ENCODE data around the gene FBXO28.

FBXO28 gene

DNA sequence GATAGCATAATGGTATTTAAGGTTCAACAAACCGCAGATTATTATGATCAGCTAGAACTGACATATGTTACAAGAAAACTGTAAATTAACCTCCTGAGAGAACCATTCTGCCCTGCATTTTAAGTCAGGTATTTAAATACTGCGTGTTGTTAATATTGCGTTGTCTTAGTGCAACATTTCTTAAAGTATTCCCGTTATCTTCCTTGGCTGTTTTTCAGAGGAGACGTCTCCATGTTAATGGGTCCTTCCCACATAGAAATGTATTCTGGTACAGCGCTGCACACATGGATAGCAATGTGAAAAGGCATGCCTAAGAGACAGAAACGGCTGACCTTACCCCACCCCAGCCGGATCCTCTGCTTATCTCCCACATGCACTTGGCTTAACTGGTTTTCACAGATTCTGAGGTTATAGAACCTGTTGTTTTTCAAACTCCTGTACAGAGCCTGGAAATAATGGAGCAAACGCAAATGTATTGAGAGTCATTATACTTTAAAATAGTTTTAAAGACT, 46.3 kb downstream of the FBXO28 start:
- Mint-ChIP-seq H3K27me3 (no peaks in the 10 kb centered on the region), H3K4me1 (no peaks in the 10 kb centered on the region), H3K27ac (no peak overlapping the region), H3K9me3 (no peaks in the 10 kb centered on the region), H3K36me3 (peaks cover 17% of the 10 kb centered on the region), H3K4me3 (no peak overlapping the region)
- no peak for ATAC-seq

- Mint-ChIP-seq H3K27ac (no peak overlapping the region), H3K4me1 (no peaks in the 10 kb centered on the region), H3K4me3 (no peak overlapping the region), H3K9me3 (no peaks in the 10 kb centered on the region), H3K27me3 (no peaks in the 10 kb centered on the region), H3K36me3 (peaks cover 2% of the 10 kb centered on the region)
- no peak for ATAC-seq
Observed at GRCh38 chr1:224162768-224163167, 48.9 kb downstream of the FBXO28 start.

- no peaks in the 10 kb centered on the region for H3K36me3 Mint-ChIP-seq
- H3K9me3 Mint-ChIP-seq = no peaks in the 10 kb centered on the region
- H3K27ac Mint-ChIP-seq = no peak overlapping the region
- H3K4me1 Mint-ChIP-seq = no peaks in the 10 kb centered on the region
- no peak for ATAC-seq
- no peak overlapping the region for H3K4me3 Mint-ChIP-seq
- H3K27me3 Mint-ChIP-seq = no peaks in the 10 kb centered on the region
Observed at GRCh38 chr1:224163311-224163710, 49.4 kb downstream of the FBXO28 start.

DNA sequence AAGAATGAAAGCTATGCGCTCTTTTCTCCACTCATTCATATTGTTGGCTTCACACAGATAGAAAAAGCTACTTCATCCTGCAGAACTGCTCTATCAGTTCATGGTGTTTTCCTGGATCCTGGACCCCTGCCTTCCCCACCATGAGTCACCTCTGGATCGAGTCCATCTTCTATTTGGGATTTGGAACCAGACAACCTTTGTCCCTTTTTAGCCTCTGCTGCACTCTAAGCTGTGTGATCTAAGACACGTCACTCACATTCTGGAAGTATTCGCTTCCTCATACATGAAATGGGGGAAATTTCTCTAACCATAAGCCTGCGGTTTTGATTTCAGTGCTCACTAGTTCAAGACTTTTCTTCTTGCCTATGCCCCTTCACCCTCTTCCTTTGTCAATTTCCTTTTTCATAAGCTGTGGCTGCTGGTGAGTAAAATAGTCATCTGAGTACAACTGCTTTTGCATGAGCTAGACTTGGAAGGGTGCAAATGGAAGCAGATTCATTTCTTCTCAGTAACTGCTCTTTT, 55.0 kb downstream of the FBXO28 start:
- ATAC-seq = peak; percentile 96
- H3K4me3 Mint-ChIP-seq = peak overlapping the region; percentile 17
- H3K36me3 Mint-ChIP-seq = peaks cover 10% of the 10 kb centered on the region
- peaks cover 36% of the 10 kb centered on the region for H3K4me1 Mint-ChIP-seq
- no peaks in the 10 kb centered on the region for H3K27me3 Mint-ChIP-seq
- H3K9me3 Mint-ChIP-seq = no peaks in the 10 kb centered on the region
- H3K27ac Mint-ChIP-seq = peak overlapping the region; percentile 21

GRCh38 chr1:224169718-224170270, 55.9 kb downstream of the FBXO28 start:
- no peaks in the 10 kb centered on the region for H3K9me3 Mint-ChIP-seq
- no peaks in the 10 kb centered on the region for H3K27me3 Mint-ChIP-seq
- H3K4me1 Mint-ChIP-seq = peaks cover 36% of the 10 kb centered on the region
- peaks cover 10% of the 10 kb centered on the region for H3K36me3 Mint-ChIP-seq
- H3K27ac Mint-ChIP-seq = peak overlapping the region; percentile 21
- no peak for ATAC-seq
- H3K4me3 Mint-ChIP-seq = no peak overlapping the region

DNA sequence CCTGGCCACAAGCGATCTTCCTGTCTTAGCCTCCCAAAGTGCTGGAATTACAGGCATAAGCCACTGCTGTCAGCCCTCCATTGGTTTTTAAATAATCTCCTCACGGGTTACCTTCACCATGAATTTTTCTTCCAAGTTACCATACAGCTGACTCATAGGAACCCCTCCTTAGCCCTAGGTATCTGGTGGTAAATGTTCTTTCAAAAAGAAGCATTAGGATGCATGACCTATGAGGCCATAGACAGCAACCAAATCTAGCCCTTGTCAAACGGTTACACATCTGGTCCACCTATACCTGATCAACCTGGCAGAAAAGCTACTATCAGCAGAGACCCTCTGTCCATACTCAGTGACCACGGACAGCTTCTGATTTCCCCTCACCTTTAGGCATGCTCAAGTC, 56.4 kb downstream of the FBXO28 start:
- no peak for ATAC-seq
- H3K4me3 Mint-ChIP-seq = no peak overlapping the region
- H3K9me3 Mint-ChIP-seq = no peaks in the 10 kb centered on the region
- no peak overlapping the region for H3K27ac Mint-ChIP-seq
- peaks cover 36% of the 10 kb centered on the region for H3K4me1 Mint-ChIP-seq
- H3K36me3 Mint-ChIP-seq = peaks cover 10% of the 10 kb centered on the region
- H3K27me3 Mint-ChIP-seq = no peaks in the 10 kb centered on the region

- Mint-ChIP-seq H3K36me3 (peaks cover 10% of the 10 kb centered on the region), H3K4me1 (peaks cover 41% of the 10 kb centered on the region), H3K9me3 (no peaks in the 10 kb centered on the region), H3K27ac (no peak overlapping the region), H3K4me3 (no peak overlapping the region), H3K27me3 (no peaks in the 10 kb centered on the region)
- no peak for ATAC-seq
Observed at GRCh38 chr1:224170748-224171478, 57.0 kb downstream of the FBXO28 start.

GRCh38 chr1:224172229-224172628, 58.3 kb downstream of the FBXO28 start:
- Mint-ChIP-seq H3K4me1 (peaks cover 43% of the 10 kb centered on the region), H3K27me3 (no peaks in the 10 kb centered on the region), H3K9me3 (no peaks in the 10 kb centered on the region), H3K27ac (no peak overlapping the region), H3K36me3 (peaks cover 10% of the 10 kb centered on the region), H3K4me3 (no peak overlapping the region)
- ATAC-seq = no peak

DNA sequence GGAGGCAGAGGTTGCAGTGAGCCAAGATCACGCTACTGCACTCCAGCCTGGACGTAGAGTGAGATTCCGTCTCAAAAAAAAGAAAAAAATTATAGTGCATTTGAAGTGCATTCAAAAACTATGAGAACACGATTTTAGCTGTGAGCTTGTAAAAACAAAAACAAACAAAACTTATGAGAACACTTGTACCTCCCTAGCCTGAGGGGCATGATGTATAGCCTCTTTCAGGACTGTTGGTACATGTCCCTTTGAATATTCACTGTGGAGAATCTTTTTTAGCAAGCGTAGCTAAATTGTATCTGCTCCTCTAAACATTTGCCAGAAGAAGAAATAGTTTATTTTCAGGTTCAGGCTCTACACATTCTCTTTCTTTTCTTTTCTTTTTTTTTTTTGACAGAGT, 59.6 kb downstream of the FBXO28 start:
- Mint-ChIP-seq H3K4me3 (no peak overlapping the region), H3K4me1 (peaks cover 43% of the 10 kb centered on the region), H3K27ac (no peak overlapping the region), H3K36me3 (peaks cover 10% of the 10 kb centered on the region), H3K27me3 (no peaks in the 10 kb centered on the region), H3K9me3 (no peaks in the 10 kb centered on the region)
- no peak for ATAC-seq

DNA sequence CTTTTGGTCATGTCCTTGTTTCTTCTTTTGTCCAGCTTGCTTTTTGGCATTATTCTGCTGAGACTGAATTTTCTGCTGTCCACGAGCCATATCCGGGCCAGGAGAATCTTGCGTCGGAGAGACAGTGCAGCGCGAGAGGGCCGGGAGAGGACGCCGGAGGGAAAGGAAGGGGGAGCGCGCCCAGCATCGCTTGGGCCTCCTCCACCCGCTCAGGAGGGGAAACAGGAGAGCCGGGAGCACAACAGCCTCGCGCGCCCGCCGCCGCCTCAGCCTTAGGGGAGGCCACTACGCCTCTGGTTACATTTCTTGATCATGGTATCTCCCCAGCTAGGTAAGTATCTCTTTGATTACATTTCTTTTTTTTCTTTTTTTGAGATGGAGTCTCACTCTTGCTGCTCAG, 61.7 kb downstream of the FBXO28 start:
- no peaks in the 10 kb centered on the region for H3K27me3 Mint-ChIP-seq
- peaks cover 22% of the 10 kb centered on the region for H3K4me1 Mint-ChIP-seq
- H3K9me3 Mint-ChIP-seq = no peaks in the 10 kb centered on the region
- no peak for ATAC-seq
- peaks cover 10% of the 10 kb centered on the region for H3K36me3 Mint-ChIP-seq
- H3K27ac Mint-ChIP-seq = no peak overlapping the region
- peak overlapping the region; percentile 20 for H3K4me3 Mint-ChIP-seq

DNA sequence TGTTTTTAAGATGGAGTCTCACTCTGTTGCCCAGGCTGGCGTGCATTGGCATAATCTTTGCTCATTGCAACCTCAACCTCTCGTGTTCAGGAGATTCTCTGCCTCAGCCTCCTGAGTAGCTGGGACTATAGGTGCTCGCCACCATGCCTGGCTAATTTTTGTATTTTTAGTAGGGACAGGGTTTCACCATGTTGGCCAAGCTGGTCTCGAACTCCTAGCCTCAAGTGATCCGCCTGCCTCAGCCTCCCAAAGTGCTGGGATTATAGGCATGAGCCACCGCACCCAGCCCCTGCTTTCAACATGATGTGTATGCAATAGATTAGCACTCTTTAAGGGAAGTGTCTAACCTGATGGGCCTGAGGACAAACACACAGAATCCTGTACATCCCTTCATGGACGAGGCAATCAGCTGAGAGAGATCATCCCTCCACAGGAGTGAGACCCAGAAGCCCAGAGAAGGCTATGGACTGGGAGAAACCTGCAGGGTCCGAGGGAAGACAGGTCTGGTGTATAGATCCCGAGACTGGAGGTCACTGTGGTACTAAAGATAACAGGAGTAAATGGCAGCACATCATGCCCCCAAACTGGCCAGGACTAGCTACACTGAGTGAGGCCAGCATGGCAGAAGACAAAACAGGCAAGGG, 63.6 kb downstream of the FBXO28 start:
- Mint-ChIP-seq H3K4me1 (peaks cover 25% of the 10 kb centered on the region), H3K36me3 (no peaks in the 10 kb centered on the region), H3K27me3 (no peaks in the 10 kb centered on the region), H3K9me3 (no peaks in the 10 kb centered on the region), H3K4me3 (no peak overlapping the region), H3K27ac (no peak overlapping the region)
- no peak for ATAC-seq

GRCh38 chr1:224178894-224179293, 65.0 kb downstream of the FBXO28 start:
- H3K36me3 Mint-ChIP-seq = no peaks in the 10 kb centered on the region
- H3K27ac Mint-ChIP-seq = no peak overlapping the region
- no peaks in the 10 kb centered on the region for H3K9me3 Mint-ChIP-seq
- H3K4me1 Mint-ChIP-seq = peaks cover 29% of the 10 kb centered on the region
- H3K4me3 Mint-ChIP-seq = no peak overlapping the region
- no peak for ATAC-seq
- H3K27me3 Mint-ChIP-seq = no peaks in the 10 kb centered on the region

GRCh38 chr1:224180783-224181452, 67.0 kb downstream of the FBXO28 start:
- no peaks in the 10 kb centered on the region for H3K27me3 Mint-ChIP-seq
- H3K9me3 Mint-ChIP-seq = no peaks in the 10 kb centered on the region
- H3K4me3 Mint-ChIP-seq = no peak overlapping the region
- peaks cover 43% of the 10 kb centered on the region for H3K4me1 Mint-ChIP-seq
- peaks cover 6% of the 10 kb centered on the region for H3K36me3 Mint-ChIP-seq
- no peak for ATAC-seq
- H3K27ac Mint-ChIP-seq = peak overlapping the region; percentile 96

- H3K27ac Mint-ChIP-seq = peak overlapping the region; percentile 96
Observed at GRCh38 chr1:224181453-224181810, 67.5 kb downstream of the FBXO28 start.

More at GRCh38 chr1:224181453-224181810, 67.5 kb downstream of the FBXO28 start:
- no peak overlapping the region for H3K4me3 Mint-ChIP-seq
- no peak for ATAC-seq
- peaks cover 46% of the 10 kb centered on the region for H3K4me1 Mint-ChIP-seq
- H3K36me3 Mint-ChIP-seq = peaks cover 10% of the 10 kb centered on the region
- H3K27me3 Mint-ChIP-seq = no peaks in the 10 kb centered on the region
- no peaks in the 10 kb centered on the region for H3K9me3 Mint-ChIP-seq
